Sigmoid colon (tissue), 4 donors: ENCODE data around the gene GPC3.

ENCODE experiments used
- POLR2A ChIP-seq, 2 donors: fragments of 450-650 bp; IDR thresholded peaks; one replicate each; pipeline ENCODE4 v1.6.1; 2016; ENCODE audit warnings: antibody characterized with exemption in 2 of 2, mild to moderate bottlenecking in 2 of 2, moderate library complexity in 2 of 2
- POLR2AphosphoS5 ChIP-seq, 4 donors: sonication (generic); formaldehyde crosslinking; IDR thresholded peaks; one replicate each; pipeline ENCODE4 v1.6.1; 2017; ENCODE audit warnings: antibody characterized with exemption in 4 of 4
- TF ChIP-seq, protein P1 (sequence below), 4 experiments: fragments of 450-650 bp in 3 of 4; fragments of 200-600 bp in 1 of 4; IDR thresholded peaks; one replicate each; pipeline ENCODE4 v1.5.1; 2016 to 2019; ENCODE audit warnings: antibody characterized with exemption in 4 of 4, mild to moderate bottlenecking in 3 of 4, moderate library complexity in 2 of 4

GRCh38 chrX:134000260-134001245 lies 15.2 kb upstream of the GPC3 start:
- TF ChIP-seq, protein P1, sequence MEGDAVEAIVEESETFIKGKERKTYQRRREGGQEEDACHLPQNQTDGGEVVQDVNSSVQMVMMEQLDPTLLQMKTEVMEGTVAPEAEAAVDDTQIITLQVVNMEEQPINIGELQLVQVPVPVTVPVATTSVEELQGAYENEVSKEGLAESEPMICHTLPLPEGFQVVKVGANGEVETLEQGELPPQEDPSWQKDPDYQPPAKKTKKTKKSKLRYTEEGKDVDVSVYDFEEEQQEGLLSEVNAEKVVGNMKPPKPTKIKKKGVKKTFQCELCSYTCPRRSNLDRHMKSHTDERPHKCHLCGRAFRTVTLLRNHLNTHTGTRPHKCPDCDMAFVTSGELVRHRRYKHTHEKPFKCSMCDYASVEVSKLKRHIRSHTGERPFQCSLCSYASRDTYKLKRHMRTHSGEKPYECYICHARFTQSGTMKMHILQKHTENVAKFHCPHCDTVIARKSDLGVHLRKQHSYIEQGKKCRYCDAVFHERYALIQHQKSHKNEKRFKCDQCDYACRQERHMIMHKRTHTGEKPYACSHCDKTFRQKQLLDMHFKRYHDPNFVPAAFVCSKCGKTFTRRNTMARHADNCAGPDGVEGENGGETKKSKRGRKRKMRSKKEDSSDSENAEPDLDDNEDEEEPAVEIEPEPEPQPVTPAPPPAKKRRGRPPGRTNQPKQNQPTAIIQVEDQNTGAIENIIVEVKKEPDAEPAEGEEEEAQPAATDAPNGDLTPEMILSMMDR (IDR thresholded peaks at IDR 0.05), result no peak
- TF ChIP-seq POLR2A (IDR thresholded peaks at IDR 0.05), result no peak
- TF ChIP-seq POLR2AphosphoS5 (IDR thresholded peaks at IDR 0.05), result no peak
